Iris pigment epithelial cell (primary cell): Measurements from ENCODE around the gene SVIL.
A peak's percentile ranks its signal among the peaks of the same experiment; 100 is the strongest.

ENCODE experiments used
- DNase-seq: peaks from one replicate; pipeline ENCODE4 v3.0.0-alpha.2; 2011; ENCODE audit warnings: low read depth

Gene SVIL

GRCh38 chr10:29634764-29635625 is at the start of gene SVIL:
TSS of gene SVIL (minus strand) at chr10:29634971. CDS start at chr10:29555058, 79,913 bp downstream.
- DNase-seq, result peak; percentile 89

- no peak for DNase-seq
These were observed 47.1 kb upstream of the SVIL start for GRCh38 chr10:29681676-29682448.

GRCh38 chr10:29680091-29680490 is 45.3 kb upstream of the SVIL start:
- no peak for DNase-seq

GRCh38 chr10:29676732-29677131 is 42.0 kb upstream of the SVIL start:
- no peak for DNase-seq

- no peak for DNase-seq
These were observed 41.2 kb upstream of the SVIL start for GRCh38 chr10:29675984-29676383.

- DNase-seq, result no peak
These were observed 37.2 kb upstream of the SVIL start for GRCh38 chr10:29671968-29672367.

- DNase-seq, result no peak
These were observed 36.5 kb upstream of the SVIL start for GRCh38 chr10:29671228-29671780.

- DNase-seq, result no peak
These were observed 36.0 kb upstream of the SVIL start for GRCh38 chr10:29670761-29671160.

GRCh38 chr10:29669149-29669548 is 34.4 kb upstream of the SVIL start:
- no peak for DNase-seq

- DNase-seq, result peak; percentile 45
These were observed 33.9 kb upstream of the SVIL start for GRCh38 chr10:29668628-29669027.

- DNase-seq, result no peak
These were observed 32.4 kb upstream of the SVIL start for GRCh38 chr10:29667191-29667590.

GRCh38 chr10:29666201-29666600 is 31.4 kb upstream of the SVIL start:
- no peak for DNase-seq

GRCh38 chr10:29663718-29664117 is 28.9 kb upstream of the SVIL start:
- no peak for DNase-seq

GRCh38 chr10:29658984-29659965 is 24.5 kb upstream of the SVIL start:
- DNase-seq, result peak; percentile 100

- no peak for DNase-seq
These were observed 23.0 kb upstream of the SVIL start for GRCh38 chr10:29657719-29658274.

- no peak for DNase-seq
These were observed 21.8 kb upstream of the SVIL start for GRCh38 chr10:29656451-29656992.

- DNase-seq, result no peak
These were observed 17.4 kb upstream of the SVIL start for GRCh38 chr10:29652192-29652591.

- DNase-seq, result no peak
These were observed 17.0 kb upstream of the SVIL start for GRCh38 chr10:29651767-29652166.

GRCh38 chr10:29650552-29650944 is 15.8 kb upstream of the SVIL start:
- DNase-seq, result no peak

- peak; percentile 90 for DNase-seq
These were observed 15.1 kb upstream of the SVIL start for GRCh38 chr10:29649561-29650551.
